ENCODE results near the gene TEX2.
A peak's percentile ranks its signal among the peaks of the same experiment; 100 is the strongest.
"Not testable (repeated sequence)": the region's sequence is repeated elsewhere in the genome, so short reads cannot be mapped to it uniquely, and the experiment has no call there.

Gene TEX2

GRCh38 chr17:64212122-64212521 lies 50.9 kb downstream of the TEX2 start:
- no peak for DNase-seq

- no peak for DNase-seq
Observed at GRCh38 chr17:64209983-64210382, 53.1 kb downstream of the TEX2 start.

DNA sequence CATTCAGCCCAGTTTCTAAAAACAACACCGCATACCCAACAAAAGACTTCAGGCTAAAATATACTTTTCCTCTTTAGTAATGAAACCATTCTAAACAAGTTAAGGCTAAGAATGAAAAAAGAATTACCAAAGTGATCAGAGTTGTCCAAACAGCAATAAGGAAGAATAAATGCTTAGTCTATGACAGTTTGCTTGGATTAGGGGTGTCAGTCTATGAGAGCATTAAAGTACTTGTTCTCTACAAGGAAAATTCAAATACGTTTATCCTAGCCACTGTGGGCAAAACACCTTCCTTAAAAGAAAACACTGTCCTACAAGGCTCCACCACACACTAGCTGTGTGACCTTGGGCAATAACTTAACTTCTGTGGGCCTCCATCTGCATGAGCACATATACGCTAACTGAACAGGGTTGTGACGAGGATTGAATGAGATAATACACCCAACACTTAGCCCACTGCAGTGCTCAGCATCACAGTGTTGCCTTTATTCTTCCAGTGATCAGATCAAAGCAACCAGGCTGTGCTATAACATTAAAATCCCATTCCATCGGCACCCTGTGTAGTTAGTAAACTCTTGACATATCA lies 53.6 kb downstream of the TEX2 start:
- no peak for DNase-seq

DNA sequence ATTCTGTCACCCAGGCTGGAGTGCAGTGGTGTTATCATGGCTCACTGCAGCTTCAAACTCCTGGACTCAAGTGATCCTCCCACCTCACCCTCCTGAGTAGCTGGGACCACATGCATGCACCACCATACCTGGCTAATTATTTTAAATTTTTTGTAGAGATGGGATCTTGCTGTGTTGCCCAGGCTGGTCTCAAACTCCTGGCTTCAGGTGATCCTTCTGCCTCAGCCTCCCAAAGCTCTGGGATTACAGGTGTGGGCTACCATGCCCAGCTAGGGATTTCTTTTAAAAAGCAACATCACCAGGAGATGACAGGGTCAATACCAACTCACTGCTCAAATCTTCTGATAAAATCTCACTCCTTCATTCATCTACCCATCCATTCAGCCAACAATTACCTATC lies 54.4 kb downstream of the TEX2 start:
- not testable (repeated sequence) for DNase-seq

GRCh38 chr17:64205804-64206203 lies 57.3 kb downstream of the TEX2 start:
- DNase-seq: no peak

DNA sequence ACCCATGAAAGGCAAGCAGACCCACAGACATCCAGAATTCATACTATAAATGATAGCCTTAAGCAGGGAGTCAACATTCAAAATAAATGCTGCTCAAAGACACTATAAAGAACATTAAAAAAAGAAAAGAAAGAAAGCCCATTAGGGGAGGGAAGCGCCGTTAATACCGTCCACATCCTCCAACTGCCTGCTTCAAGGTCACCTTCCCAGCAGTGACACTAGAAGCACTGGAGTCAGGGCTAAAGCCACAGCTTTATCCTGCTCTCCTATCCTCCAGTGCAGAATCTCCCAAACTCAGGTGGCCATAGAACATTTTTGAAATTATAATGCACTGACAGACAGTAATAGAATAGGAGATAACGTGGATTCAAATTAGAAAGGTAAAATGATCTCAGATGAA lies 59.4 kb downstream of the TEX2 start:
- no peak for DNase-seq

DNA sequence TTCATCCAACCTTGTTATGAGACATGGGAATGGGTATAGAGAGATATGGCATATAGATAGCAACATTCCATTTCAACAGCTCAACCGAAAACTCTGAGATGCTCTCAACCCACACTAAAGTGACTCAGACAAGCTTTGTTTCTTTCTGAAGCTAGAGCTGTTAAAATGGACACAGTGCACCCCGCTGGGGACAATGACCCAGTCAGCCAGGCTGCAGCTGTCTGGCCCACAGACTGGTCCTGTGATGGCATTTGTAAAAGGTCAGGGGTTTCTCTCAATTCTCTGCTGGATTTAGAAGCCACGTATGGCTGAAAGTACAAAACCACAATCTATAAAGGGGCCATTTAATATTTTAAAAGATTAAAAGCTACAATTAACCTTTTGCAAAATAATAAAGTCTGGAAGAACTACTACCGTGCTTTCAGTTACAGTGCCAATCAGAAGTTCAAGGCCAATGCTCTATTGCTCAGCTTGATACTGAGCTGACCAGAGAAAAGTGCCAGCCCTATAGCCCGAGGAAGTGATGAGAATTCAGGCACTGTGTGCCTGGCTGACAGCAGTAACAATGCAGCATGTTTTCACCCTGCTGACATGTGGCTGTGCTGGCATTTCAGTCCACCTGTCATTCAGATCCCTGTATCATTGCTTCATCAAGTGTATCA lies 60.2 kb downstream of the TEX2 start:
- DNase-seq: peak; percentile 78

GRCh38 chr17:64200080-64201032 lies 62.7 kb downstream of the TEX2 start:
- DNase-seq: no peak

DNA sequence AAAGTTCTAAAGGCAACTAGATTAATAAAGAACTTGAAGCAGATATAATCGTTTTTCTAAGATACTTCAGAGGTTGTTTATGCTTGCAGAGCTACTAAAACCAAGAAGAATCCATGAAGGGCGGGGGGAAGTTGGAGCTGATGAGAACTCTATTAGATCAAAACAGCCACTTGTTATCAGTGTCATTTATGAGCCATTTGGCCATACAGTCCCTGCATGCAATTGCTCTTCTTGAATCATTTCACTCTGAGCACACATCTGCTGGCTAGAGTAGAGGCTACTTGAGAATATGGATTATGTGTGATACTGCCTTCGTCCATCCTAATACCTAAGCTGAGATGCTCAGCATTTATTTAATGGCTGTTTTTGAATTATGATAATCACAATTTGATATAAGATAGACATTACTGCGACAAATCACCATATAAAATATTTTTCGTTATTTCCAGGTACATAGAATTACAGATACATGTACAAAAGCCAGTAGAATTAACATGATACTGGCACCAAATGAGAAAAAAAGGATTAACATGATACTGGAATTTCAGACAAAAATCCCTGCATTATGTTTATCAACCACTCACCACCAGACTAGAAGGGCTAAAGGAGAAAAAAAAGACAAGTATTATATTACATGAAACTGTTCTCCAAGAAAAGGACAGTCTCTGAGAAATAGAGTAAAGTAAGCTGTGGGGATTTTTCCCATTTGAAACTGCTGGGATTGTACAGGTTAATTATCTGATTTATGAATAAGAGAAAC lies 64.5 kb downstream of the TEX2 start:
- no peak for DNase-seq

- DNase-seq: no peak
Observed at GRCh38 chr17:64196601-64197000, 66.5 kb downstream of the TEX2 start.

DNA sequence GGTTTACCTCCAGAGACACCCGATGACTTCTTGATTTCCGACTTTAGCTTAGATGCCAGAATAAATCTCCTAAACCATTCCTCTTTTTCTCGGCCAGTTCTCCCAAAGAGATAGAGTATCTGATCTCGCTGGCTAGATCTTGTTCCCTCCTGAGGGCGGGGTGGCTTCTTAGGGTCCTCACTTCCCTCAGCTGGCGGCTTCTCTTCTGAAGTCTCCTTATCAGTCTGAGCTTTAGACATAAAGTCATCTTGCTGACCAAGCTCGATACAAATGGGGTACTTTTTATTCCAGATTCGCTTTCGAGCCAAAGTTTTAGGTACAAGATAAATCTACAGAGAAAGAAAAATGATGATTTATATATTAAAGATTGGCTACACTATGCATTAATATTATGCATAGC lies 69.5 kb downstream of the TEX2 start:
- no peak for DNase-seq

DNA sequence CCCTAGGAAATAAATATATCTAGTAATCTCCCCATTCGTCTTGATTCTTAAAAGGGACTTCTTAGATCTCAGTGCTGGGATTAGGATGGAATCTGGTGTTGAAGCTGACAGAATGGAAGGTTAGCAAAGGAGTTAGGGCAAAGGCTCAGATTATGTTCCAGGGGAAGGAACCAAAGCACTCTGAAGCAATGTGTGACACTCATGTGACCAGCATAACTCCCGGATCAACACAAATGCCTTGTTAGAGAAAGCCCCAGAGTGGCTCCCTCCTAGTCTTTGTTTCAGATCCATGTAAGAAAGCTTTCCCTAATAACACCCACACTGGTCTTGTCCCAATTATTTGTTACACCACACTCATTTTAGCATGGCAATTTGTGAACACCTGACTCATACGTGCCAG lies 70.5 kb downstream of the TEX2 start:
- no peak for DNase-seq

GRCh38 chr17:64190472-64190871 lies 72.6 kb downstream of the TEX2 start:
- no peak for DNase-seq

GRCh38 chr17:64188088-64188487 lies 75.0 kb downstream of the TEX2 start:
- no peak for DNase-seq

DNA sequence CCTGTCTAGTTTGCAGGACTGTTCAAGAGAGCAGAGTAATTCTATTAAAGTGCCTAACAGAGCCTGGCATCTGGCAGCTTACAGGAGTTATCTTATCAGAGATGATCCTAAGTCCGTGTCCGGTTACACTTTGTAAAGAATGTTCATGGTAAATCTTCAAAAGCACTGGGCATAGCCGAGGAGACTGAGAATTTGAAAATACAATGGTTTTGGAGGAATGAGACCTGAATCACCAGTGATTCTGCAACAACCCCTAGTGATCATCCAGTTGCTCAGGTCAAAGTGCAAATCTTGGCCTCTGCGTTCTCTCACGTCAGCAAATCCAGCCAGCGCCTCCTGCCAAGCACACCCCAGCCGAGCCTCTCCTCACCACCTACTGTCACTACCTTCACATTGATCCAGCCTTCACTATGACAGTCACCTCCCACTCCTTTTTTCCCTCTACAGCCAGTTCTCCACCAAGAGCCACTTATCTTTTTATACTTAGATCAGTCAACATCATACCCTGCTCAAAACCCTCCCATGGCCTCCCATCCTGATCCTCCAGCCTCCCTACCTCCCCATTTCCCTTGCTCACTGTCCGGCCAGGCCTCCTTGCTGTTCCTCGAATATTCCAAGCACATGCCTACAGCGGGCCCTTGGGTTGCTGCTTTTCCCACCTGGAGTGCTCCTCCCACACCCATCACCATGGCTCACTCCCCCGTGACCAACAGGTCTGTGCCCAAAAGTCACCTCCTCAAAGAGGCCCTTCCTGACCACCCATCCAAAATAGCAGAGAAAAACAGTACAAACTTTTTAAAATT lies 75.8 kb downstream of the TEX2 start:
- no peak for DNase-seq

GRCh38 chr17:64186171-64187092 lies 76.6 kb downstream of the TEX2 start:
- no peak for DNase-seq

DNA sequence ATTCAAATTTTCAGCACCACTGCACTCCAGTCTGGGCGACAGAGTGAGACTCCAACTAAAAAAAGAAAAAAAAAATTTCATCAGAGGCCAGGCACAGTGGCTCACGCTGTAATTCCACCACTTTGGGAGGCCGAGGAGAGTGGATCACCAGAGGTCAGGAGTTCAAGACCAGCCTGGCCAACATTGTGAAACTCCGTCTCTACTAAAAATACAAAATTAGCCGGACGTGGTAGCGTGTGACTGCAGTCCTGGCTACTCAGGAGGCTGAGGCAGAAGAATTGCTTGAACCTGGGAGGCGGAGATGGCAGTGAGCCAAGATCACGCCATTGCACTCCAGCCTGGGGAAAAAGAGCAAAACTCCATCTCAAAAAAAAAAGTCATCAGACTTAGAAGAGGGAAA lies 77.5 kb downstream of the TEX2 start:
- DNase-seq: not testable (repeated sequence)

- DNase-seq: no peak
Observed at GRCh38 chr17:64185101-64185500, 78.0 kb downstream of the TEX2 start.

- no peak for DNase-seq
Observed at GRCh38 chr17:64183815-64184214, 79.2 kb downstream of the TEX2 start.

- no peak for DNase-seq
Observed at GRCh38 chr17:64182325-64183012, 80.6 kb downstream of the TEX2 start.

Data from eye (tissue), 1 donor.